ENCODE data around the gene RAB3D. TPM values are rescaled to one million over a fixed set of nuclear protein-coding genes. Genes with fewer than 3 reads are reported as not detected.
"Not testable (repeated sequence)": the region's sequence is repeated elsewhere in the genome, so short reads cannot be mapped to it uniquely, and the experiment has no call there.

RAB3D gene, protein sequence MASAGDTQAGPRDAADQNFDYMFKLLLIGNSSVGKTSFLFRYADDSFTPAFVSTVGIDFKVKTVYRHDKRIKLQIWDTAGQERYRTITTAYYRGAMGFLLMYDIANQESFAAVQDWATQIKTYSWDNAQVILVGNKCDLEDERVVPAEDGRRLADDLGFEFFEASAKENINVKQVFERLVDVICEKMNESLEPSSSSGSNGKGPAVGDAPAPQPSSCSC
- 8.1 TPM for total RNA-seq
- long read RNA-seq, full-length matches to known transcripts: 6 of 9 reads
- long read RNA-seq, partial matches to known transcripts: 0 of 9 reads
- long read RNA-seq, other reads (novel, unspliced or antisense): 3 of 9 reads

DNA sequence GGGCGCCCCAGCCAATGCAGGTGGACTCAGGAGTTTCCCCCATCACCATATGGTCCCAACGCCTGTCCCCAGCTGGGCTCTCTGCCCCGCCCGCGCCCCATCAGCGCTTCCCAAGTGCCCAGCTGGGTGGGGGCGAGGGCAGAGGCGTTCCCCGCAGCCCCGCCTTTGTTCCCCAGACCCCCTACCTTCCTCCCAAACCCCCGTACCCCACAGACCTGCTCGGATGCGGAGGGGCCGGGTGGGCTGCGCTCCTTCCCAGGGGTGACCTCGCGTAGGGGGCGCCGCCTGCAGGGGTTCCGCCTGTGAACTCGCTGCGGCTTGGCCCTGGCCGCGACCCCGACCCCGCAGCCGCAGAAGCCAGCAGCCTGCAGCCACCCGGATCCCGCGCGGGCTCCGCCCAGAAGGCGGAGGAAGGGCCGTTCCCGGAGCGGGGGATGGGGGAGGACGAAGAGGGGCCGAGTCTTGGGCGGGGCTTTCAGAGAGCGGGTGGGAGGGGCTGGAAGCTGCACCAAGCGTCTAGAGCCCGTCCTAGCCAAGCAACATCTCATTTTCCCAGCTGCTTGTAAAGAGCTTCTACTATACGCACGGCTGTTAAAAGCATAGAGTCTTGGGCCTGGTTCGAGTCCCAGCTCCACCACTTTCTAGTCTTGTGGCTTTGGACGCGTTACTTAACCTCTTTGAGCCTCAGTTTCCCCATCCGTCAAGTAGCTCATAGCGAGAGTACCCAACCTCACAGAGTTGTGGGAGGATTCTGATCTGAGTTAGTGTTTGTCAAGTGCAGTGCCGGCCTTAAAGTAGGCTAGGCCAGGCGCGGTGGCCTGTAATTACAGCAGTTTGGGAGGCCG is at the start of gene RAB3D:
Gene RAB3D, minus strand, starts transcription at position 404 of the 845 bp plus-strand sequence. CDS start 2,258 bp downstream, outside the sequence.
- DNase-seq (peak; percentile 95), ATAC-seq (peak; percentile 98)
- intact Hi-C loops (cut with micrococcal nuclease): no loop called here

DNA sequence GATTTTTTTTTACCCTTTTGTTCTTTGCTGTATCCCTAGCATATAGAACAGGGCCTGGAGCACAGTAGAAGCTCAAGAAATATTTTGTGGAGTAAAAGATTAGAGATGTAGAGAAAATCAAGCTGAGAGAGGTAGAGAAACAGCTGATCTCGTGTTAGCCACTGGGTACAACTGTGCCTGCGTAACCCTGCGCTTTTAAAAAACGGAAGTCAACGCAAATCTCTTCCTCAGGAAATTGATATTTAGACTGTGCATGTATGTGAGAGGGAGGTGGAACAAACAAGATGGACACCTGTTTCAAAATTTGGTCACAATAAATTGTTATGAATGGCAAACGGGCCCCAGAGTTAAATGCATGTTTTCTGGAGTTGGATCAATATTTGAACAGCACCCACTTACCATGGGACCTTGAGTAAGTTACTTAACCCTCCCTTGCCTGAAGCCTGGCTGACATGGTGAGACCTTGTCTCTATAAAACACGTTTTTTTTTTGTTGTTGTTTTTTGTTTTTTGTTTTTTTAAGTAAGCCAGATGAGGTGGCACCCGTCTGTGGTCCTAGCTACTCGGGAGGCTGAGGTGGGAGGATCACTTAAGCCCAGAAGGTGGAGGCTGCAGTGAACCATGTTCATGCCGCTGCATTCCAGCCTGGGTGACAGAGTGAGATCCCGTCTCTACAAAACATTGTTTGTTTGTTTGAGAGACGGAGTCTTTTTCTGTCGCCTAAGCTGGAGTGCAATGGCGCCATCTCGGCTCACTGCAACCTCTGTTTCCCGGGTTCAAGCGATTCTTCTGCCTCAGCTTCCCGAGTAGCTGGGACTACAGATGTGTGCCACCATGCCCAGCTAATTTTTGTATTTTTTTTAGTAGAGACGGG is 47.9 kb upstream of the RAB3D start:
- intact Hi-C loops (cut with micrococcal nuclease): no loop called here
- DNase-seq (no peak), ATAC-seq (no peak)

DNA sequence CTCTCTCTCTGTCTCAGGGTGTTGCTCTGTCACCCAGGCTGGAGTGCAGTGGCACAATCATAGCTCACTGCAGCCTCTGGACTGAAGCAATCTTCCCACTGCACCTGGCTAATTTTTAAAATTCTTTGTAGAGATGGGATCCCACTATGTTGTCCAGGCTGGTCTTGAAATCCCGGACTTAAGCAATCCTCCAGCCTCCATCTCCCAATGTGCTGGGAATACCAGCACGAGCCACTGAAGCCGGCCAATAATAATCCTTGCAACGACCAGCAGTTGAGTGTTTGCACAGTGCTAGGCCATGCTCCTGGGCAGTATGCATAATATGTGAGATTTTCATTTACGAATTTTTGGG is 45.3 kb upstream of the RAB3D start:
- no peak for ATAC-seq
- intact Hi-C loops (cut with micrococcal nuclease): no loop called here
- no peak for DNase-seq

DNA sequence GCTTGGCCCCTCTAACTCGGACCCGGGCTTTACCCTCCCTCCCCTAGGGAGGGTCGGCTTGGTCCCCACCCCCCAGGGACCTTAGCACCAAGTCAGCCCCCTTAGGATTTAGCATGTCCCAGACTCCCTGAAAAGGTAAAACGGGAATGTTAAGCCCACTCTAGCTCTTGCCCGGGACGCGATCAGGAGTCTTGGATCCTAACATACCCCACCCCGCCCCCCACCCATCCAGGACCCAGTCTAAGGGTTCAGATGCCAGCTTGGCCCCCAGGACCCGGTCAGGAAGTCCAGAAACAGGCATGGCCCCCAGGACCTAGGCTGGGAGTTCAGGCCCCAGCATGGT is 44.2 kb upstream of the RAB3D start:
- DNase-seq (no peak), ATAC-seq (no peak)
- intact Hi-C loops (cut with micrococcal nuclease): no loop called here

DNA sequence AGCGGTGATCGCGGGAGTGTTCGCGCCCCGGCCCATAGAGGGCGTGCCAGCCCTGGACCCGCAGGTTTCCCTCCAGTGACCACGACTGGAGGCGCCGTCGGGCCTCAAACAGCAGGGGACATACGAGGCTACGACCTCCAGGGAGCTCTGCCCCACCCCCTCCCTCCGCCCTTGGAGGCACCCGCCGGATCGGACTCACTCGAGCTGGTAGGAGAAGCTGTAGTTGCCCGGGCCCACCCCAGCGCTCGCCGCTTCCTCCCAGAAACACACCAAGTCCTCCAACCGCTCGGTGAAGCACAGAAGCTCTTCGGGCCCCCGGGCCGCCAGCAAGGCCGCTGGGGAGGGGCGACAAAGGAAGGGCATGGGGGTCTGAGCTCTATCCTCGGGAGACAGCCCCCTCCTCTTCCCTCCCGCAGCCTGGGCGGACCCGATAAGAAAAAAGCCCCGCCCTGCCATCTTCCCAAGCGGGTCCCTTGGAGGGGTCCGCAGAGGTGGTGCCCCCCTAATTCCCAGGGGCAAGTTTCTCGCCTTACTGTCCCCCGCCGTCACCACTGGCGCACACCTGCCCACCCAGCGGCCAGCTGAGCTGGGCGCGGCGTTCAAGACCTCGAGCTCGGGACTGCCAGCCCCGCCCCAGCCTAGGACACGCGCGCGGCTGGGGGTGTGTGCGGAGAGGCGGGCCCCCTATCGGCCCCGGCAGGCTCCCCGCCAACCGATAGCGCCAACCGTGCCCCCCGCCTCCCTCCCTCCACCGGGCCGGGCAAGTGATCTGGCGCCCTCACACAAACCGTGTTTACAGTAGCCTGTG is 43.6 kb upstream of the RAB3D start:
- intact Hi-C loops (cut with micrococcal nuclease): no loop called here
- ATAC-seq (peak; percentile 17), DNase-seq (peak; percentile 76)

DNA sequence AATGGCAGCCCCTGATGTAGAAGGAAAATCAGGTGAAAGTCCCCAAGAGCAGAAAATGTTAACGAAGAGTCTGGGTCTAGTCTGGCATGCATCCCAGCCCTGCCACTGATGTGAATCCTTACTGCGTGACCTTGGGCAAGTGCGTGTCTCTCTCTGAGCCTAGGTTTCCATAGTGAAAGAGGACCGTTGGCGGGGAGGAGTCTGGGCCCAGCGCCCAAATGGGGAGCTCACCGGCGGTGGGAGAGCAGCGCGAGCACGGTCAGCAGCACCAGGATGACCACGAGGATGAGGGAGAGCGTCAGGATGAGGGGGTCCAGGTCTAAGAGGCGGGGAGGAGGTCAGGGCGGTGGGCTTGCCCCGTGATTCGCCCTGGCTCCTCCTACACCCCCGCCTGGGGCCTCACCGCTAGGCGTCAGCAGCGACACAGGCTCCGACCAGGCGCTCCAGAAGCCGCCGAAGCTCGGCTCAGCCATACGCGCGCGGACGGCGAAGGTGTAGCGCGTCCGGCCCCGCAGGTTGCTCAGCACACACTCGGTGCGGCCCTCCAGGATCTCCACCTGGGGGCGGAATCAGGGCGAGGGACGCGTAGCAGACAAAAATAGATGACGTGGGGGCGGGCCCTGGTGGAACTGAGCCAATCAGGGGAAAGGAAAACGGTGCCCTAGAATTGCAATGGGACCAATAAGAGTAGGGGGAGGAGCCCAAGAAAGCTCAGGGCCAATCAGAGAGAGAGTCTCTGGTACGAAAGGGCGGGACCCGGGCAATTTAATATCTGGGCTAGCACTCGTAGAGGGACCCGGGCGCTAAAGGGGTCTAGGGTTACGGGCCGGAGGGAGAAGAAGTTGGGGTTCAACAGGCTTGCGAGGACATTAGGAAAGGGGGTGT is 41.4 kb upstream of the RAB3D start:
- DNase-seq (peak; percentile 94), ATAC-seq (peak; percentile 87)
- intact Hi-C loops (cut with micrococcal nuclease): no loop called here

DNA sequence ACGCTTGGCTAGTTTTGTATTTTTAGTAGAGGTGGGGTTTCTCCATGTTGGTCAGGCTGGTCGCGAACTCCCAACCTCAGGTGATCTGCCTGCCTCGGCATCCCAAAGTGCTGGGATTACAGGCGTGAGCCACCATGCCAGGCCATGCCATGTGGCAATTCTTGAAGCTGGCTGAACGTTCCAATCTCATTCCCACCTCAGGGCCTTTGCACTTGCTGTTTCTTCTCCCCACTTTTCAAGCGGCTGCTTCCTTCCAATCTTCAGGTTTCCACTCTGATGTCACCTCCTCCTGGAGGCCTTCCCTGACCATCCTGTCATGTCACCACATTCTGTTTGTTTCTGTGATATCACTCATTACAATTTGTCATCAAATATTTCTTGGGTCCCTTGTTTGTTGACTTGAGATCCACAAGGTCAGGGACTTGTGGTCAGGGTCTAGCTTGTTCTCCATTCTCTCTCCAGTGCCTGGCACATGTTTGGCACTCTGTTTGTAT is 40.4 kb upstream of the RAB3D start:
- DNase-seq (no peak), ATAC-seq (no peak)
- intact Hi-C loops (cut with micrococcal nuclease): no loop called here

DNA sequence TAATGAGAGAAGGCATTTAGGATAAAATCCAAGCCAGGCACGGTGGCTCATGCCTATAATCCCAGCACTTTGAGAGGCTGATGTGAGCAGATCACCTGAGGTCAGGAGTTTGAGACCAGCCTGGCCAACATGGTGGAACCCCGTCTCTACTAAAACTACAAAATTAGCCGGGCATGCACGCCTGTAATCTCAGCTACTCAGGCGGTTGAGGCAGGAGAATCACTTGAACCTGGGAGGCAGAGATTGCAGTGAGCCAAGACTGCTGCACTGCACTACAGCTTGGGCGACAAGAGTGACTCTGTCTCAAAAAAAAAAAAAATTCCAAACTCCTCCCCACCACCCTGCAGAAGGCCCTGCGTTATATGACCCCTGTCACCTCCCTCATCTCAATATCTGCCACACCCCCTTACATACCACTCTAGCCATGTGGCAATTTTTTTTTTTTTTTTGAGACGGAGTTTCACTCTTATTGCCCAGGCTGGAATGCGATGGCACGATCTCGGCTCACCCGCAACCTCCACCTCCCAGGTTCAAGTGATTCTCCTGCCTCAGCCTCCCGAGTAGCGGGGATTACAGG is 39.9 kb upstream of the RAB3D start:
- DNase-seq; intact Hi-C loops (cut with micrococcal nuclease); ATAC-seq: not testable (repeated sequence)

DNA sequence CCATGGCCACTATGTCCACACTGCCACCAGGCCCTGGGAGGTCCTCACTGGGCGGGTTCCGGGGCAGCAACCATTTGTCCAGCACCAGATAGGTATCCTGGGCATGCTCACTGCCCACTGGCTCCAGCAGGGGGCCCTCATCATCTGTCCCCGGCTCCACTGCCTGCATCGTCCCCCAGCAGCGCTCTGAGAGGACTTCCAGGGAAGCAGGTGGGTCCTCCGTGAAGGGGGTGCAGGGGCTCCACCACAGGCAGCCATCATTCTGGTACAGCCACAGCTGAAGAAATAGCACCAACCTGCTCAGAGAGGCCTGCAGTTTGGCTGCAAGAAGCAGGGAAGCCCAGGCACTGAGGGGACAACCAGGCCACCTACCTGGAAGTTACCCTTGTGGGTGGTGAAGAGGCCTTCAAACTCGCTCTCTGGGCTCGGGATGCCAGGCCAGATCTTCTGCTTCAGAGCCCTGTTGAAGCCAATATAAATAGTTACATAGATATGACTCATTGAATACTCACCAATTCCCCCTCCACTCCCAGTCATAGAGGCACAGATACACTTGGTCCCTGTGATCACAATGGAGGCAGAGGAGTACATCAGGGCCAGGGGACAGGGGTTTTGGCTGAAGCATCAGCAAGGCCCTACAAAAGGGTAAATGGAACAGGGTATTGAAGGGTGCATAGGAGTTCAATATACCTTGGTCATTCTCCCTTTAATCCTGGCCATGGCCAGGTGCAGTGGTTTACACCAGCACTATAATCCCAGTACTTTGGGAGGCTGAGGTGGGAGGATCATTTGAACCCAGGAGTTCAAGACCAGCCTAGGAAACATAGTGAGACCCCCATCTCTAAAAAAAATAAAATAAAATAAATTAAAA is 39.1 kb upstream of the RAB3D start:
- intact Hi-C loops (cut with micrococcal nuclease): no loop called here
- ATAC-seq: no peak
- DNase-seq: peak; percentile 66

DNA sequence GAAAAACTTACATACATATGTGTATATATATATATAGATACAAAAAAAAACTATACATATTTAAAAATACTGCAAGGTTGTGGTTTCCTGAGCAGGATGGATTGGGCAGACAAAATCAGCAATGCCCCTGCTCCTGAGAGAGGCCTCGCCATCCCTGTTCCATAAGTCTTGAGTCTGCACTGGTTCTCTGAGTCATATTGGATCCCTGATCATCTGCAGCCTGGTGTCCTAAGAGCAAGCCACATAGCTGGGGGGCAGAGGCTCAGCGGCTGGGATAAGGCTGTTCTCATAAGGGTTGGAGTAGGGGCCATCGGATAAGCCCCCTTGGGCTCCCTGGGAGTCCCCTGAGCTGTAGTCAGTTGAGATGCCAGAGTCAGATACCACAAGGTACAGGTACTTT is 38.3 kb upstream of the RAB3D start:
- ATAC-seq (no peak), DNase-seq (no peak)
- intact Hi-C loops (cut with micrococcal nuclease): no loop called here

DNA sequence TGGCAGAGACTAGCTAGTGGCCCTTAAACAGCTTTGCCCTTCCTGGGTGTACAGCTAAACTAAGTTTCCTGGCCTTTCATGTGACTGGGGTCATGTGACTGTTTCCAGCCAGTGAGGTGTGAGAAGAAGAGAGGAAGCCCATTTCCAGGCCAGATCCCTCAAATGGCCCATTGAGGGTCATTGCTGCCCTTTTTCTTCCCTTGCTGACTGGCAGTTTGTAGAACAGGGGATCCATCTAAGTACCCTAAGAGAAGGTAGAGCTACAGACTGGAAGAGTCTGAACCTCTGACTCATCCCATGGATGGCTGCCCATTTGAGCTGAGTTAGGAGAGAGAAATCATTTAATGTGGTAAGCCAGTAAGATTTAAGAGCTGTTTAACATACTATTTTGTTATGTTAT is 37.8 kb upstream of the RAB3D start:
- intact Hi-C loops (cut with micrococcal nuclease): no loop called here
- DNase-seq (no peak), ATAC-seq (no peak)

DNA sequence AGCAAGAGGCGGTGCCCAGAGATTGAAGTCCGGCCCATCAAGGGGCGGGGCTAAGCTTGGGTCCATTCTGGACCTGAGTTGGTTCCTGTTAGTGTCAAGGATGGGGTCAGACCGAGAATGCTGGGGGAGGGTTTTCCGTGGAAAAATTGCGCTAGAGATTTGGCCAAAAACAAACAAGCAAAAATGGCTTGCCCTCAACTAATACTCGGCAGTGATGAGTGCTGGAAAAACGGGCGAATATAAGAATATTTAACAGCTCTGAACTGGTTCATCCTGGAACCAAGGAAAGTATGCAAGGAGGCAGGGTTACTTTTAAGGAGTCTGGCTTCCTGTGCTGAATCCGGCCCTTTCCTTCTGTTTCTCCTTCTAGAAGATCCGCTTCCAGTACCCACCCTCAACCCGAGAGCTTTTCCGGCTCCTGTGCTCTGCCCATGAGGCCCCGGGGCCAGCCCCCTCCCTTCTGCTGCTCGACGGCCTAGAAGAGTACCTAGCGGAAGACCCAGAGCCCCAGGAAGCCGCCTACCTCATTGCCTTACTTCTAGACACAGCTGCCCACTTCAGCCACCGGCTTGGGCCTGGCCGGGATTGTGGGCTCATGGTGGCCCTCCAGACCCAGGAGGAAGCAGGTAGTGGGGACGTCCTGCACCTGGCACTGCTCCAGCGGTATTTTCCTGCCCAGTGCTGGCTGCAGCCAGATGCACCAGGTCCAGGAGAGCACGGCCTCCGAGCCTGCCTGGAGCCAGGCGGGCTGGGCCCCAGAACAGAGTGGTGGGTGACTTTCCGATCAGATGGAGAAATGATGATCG is 35.9 kb upstream of the RAB3D start:
- DNase-seq (peak; percentile 60), ATAC-seq (peak; percentile 1)
- intact Hi-C loops (cut with micrococcal nuclease): no loop called here

DNA sequence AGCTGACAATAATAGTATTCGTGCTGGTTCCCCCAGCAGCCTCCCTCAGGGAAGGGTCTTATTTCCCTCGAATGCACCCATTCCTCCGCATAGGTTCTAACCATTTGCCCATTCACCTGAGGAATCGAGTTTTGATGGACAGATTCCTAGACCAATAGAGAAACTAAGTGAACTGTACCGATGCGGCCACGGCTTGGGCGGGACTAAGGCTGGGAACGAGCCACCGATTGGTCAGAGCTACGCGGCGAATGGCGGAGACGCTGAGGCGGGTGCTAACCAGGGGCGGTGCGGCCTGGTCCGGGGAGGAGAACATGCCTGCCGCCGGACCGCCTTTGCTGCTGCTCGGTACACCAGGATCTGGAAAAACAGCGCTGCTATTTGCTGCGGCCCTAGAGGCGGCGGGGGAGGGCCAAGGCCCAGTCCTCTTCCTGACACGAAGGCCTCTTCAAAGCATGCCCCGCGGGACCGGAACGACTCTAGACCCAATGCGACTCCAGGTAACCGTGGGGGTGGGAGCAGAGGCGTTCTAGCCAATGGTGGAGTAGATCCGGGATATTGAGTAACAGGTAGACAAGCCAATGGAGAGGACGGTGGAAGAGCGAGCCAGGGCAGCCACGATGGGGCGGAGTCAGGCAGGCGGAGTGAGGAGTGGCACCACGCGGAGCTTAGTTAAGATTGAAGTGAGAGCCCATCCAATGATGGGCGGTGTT is 35.1 kb upstream of the RAB3D start, which contains the start of gene SWSAP1:
Gene SWSAP1, plus strand, starts transcription at position 234 of the 710 bp plus-strand sequence. Its CDS starts 15 bp downstream, at position 249.
- ATAC-seq (peak; percentile 96), DNase-seq (peak; percentile 99)
- intact Hi-C loops (cut with micrococcal nuclease): no loop called here

DNA sequence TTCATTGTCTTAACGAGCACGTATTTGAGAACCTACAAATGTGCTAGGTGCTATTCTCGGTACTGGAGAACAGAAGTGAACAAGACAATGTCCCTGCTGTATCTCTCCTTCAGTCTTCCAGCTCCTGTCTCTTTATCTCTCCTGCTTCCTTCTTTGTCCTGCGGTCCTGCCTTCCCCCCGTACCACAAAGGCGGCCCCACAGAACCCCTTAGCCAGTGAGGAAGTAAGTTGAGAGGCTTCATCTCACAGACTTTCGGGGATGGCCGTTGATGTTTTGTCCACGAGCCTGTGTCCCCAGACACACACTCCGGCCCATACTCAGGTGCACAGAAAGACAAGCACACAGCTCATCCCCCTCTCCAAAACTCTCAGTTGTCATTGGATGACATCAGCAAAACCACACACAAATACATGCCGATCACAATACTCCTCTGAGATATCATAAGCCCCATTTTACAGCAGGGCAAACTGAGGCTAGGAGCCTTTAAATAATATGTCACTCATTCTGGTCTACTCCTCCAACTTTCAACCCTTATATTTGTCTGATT is 34.5 kb upstream of the RAB3D start:
- intact Hi-C loops (cut with micrococcal nuclease): no loop called here
- ATAC-seq (no peak), DNase-seq (no peak)

Measured in left ventricle myocardium superior (tissue), 1 donor.